ENCODE data around the gene GINS2. TPM values are rescaled to one million over a fixed set of nuclear protein-coding genes. Genes with fewer than 3 reads are reported as not detected.

GINS2 gene
- total RNA-seq (2022) = 19.7 and 25.2 TPM in 2 replicates
- percentile 64 among the genes with signal in this experiment for Bru-seq, nascent RNA
- percentile 64 among the genes with signal in this experiment for BruChase-seq, experiment 1, labeled RNA remaining after a 6-hour chase
- BruChase-seq, experiment 2, labeled RNA remaining after a 2-hour chase = percentile 64 among the genes with signal in this experiment
- long read RNA-seq, transcript GINS2-201 (5 exons, 2,673 nt) = major isoform, 73 of 75 reads
- long read RNA-seq, partial matches to known transcripts = 0 of 75 reads
- long read RNA-seq, other reads (novel, unspliced or antisense) = 2 of 75 reads

DNA sequence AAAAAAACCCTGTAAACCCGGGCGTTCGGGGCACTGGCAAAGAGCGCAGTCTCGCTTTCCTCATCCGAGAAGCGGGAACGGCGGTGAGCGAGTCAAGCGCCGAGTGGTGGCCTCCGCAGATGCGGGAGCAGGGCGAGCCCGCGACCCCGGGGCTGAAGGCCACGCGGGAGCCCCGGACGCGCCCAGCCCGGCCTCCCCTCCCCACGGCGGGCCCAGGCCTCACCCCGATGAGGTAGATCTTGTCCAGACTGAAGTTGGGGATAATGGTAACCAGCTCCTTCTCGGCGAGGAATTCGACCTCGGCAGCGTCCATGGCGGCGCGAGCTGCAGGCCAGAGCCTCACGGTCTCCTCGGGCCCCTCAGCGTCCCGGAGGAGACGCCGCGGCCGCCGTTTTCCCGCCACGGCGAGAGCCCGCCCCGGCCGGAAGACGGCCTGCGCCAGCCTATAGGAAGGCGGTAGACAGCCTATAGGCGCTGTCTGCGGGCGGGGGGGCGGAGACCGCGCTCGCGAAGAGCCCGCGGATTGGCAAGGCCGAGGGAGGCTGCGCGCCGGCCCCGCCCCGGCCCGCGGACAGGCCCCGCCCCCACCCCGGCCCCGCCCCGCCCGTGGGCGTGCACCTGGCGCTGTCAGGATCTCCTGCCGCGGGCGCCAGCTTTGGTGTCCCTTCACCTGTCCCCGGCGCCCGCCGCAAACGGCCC lies at the start of gene GINS2:
GINS2 (minus strand) TSS at position 369 of the 699 bp plus-strand sequence; CDS start at position 313, 56 bp downstream.
- Mint-ChIP-seq H3K4me1 (ENCODE audit: low read depth, unreplicated experiment) (no peaks in the 10 kb centered on the region), H3K36me3 (ENCODE audit: insufficient read depth, unreplicated experiment) (peaks cover 15% of the 10 kb centered on the region), H3K9me3 (ENCODE audit: low read depth, unreplicated experiment) (no peaks in the 10 kb centered on the region), H3K4me3 (ENCODE audit: low read depth, unreplicated experiment) (peak within 1 kb of the TSS; percentile 65), H3K27ac (ENCODE audit: unreplicated experiment) (no peak within 1 kb of the TSS), H3K27me3 (ENCODE audit: unreplicated experiment) (peaks cover 32% of the 10 kb centered on the region)
- CTCF ChIA-PET = interaction anchor here (0.6 to 0.8 kb wide), 2 partner anchors 18 to 74 kb away, joined by 3 to 10 read pairs; no protein-coding TSS in a partner anchor
- TF ChIP-seq, protein P1, sequence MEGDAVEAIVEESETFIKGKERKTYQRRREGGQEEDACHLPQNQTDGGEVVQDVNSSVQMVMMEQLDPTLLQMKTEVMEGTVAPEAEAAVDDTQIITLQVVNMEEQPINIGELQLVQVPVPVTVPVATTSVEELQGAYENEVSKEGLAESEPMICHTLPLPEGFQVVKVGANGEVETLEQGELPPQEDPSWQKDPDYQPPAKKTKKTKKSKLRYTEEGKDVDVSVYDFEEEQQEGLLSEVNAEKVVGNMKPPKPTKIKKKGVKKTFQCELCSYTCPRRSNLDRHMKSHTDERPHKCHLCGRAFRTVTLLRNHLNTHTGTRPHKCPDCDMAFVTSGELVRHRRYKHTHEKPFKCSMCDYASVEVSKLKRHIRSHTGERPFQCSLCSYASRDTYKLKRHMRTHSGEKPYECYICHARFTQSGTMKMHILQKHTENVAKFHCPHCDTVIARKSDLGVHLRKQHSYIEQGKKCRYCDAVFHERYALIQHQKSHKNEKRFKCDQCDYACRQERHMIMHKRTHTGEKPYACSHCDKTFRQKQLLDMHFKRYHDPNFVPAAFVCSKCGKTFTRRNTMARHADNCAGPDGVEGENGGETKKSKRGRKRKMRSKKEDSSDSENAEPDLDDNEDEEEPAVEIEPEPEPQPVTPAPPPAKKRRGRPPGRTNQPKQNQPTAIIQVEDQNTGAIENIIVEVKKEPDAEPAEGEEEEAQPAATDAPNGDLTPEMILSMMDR (IDR thresholded peaks at IDR 0.05; ENCODE audit: unreplicated experiment) = no peak
- DNase-seq = peak; percentile 97
- intact Hi-C loops (cut with micrococcal nuclease; ENCODE audit: unreplicated experiment) = no loop called here
- BruUV-seq (replicated peaks) = no TSS peak

DNA sequence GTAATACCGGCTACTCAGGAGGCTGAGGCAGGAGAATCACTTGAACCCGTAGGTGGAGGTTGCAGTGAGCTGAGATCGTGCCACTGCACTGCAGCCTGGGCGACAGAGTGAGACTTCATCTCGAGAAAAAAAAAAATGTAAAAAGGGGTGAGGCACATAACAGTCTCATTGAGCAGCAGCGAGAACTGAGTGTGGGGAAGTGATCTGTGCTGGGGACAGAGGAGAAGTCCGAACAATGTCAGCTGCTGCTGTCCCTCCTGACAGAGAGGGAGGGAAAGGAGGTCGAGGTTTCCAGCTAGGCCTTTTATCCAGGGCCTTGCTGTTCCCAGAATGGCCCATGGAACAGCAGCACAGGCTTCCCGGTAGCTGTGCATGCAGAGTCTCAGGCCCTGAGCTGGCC lies 48.2 kb upstream of the GINS2 start:
- Mint-ChIP-seq H3K36me3 (ENCODE audit: insufficient read depth, unreplicated experiment) (no peaks in the 10 kb centered on the region), H3K9me3 (ENCODE audit: low read depth, unreplicated experiment) (no peaks in the 10 kb centered on the region), H3K27me3 (ENCODE audit: unreplicated experiment) (no peaks in the 10 kb centered on the region), H3K27ac (ENCODE audit: unreplicated experiment) (no peak overlapping the region), H3K4me1 (ENCODE audit: low read depth, unreplicated experiment) (no peaks in the 10 kb centered on the region), H3K4me3 (ENCODE audit: low read depth, unreplicated experiment) (no peak overlapping the region)
- TF ChIP-seq, protein P1 (IDR thresholded peaks at IDR 0.05; ENCODE audit: unreplicated experiment) = no peak
- CTCF ChIA-PET = interaction anchor here (1.0 kb wide), 1 partner anchor 17 kb away, joined by 3 read pairs; no protein-coding TSS in a partner anchor
- no TSS peak for BruUV-seq (replicated peaks)
- no peak for DNase-seq
- intact Hi-C loops (cut with micrococcal nuclease; ENCODE audit: unreplicated experiment) = no loop called here

DNA sequence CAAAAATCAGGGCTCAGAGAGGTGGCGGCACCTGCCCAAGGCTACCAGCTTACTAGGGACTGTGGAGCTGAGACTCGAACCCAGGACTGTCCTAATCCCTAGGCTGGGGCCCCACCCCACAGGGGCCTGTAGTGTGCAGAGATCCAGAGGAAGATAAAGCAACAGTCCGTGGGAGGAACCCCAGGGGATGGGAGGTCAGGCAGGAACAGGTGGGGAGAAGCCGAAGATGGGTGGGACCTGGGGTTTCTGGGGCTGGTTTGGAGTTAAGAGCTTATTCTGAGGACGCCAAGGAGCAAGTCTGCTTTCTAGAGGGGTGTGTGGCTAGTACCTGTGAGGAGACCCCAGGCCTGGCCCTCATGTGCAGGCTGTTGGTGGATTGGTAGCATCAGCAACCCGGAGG lies 47.2 kb upstream of the GINS2 start:
- Mint-ChIP-seq H3K4me3 (ENCODE audit: low read depth, unreplicated experiment) (no peak overlapping the region), H3K9me3 (ENCODE audit: low read depth, unreplicated experiment) (no peaks in the 10 kb centered on the region), H3K27me3 (ENCODE audit: unreplicated experiment) (no peaks in the 10 kb centered on the region), H3K27ac (ENCODE audit: unreplicated experiment) (no peak overlapping the region), H3K4me1 (ENCODE audit: low read depth, unreplicated experiment) (no peaks in the 10 kb centered on the region), H3K36me3 (ENCODE audit: insufficient read depth, unreplicated experiment) (no peaks in the 10 kb centered on the region)
- no TSS peak for BruUV-seq (replicated peaks)
- TF ChIP-seq, protein P1 (IDR thresholded peaks at IDR 0.05; ENCODE audit: unreplicated experiment) = no peak
- no peak for DNase-seq
- intact Hi-C loops (cut with micrococcal nuclease; ENCODE audit: unreplicated experiment) = no loop called here
- CTCF ChIA-PET = no interaction called here

DNA sequence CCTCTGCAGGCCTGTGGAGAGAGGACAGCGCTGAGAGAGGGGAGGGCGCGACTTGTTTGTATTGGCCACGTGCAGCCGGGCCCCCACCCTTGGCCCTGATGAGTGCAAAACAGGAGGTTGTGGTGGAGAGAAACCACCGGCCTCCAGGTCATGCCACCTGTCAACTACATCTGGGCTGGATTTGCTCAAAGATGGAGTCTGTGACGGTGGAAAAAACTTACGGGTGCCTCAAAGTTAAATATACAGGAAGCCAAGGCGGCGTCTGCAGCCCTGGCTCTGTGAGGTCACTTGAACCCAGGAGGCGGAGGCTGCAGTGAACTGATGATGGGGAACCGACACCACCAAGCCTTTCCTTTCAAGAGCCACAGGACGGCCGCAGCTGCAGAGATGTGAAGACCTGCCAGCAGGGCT lies 46.5 kb upstream of the GINS2 start:
- TF ChIP-seq, protein P1 (IDR thresholded peaks at IDR 0.05; ENCODE audit: unreplicated experiment) = no peak
- H3K27me3 Mint-ChIP-seq (ENCODE audit: unreplicated experiment) = no peaks in the 10 kb centered on the region
- CTCF ChIA-PET = no interaction called here
- DNase-seq = no peak
- no peaks in the 10 kb centered on the region for H3K9me3 Mint-ChIP-seq (ENCODE audit: low read depth, unreplicated experiment)
- H3K4me1 Mint-ChIP-seq (ENCODE audit: low read depth, unreplicated experiment) = no peaks in the 10 kb centered on the region
- intact Hi-C loops (cut with micrococcal nuclease; ENCODE audit: unreplicated experiment) = no loop called here
- no peak overlapping the region for H3K27ac Mint-ChIP-seq (ENCODE audit: unreplicated experiment)
- H3K4me3 Mint-ChIP-seq (ENCODE audit: low read depth, unreplicated experiment) = no peak overlapping the region
- BruUV-seq (replicated peaks) = no TSS peak
- no peaks in the 10 kb centered on the region for H3K36me3 Mint-ChIP-seq (ENCODE audit: insufficient read depth, unreplicated experiment)

All from Calu3 (cell line).